GM21576 (cell line): Measurements from ENCODE around the gene INTS3.
"Not testable (repeated sequence)": the region's sequence is repeated elsewhere in the genome, so short reads cannot be mapped to it uniquely, and the experiment has no call there.

Experiments
- ATAC-seq: cut with Tn5 transposase; IDR thresholded peaks from one replicate; pipeline ENCODE4 v1.9.1; 2021; ENCODE audit warnings: mild to moderate bottlenecking, moderate library complexity; ENCODE audit not compliant: unreplicated experiment

INTS3 gene

GRCh38 chr1:153778051-153778823 lies 50.4 kb downstream of the INTS3 start:
- no peak for ATAC-seq

DNA sequence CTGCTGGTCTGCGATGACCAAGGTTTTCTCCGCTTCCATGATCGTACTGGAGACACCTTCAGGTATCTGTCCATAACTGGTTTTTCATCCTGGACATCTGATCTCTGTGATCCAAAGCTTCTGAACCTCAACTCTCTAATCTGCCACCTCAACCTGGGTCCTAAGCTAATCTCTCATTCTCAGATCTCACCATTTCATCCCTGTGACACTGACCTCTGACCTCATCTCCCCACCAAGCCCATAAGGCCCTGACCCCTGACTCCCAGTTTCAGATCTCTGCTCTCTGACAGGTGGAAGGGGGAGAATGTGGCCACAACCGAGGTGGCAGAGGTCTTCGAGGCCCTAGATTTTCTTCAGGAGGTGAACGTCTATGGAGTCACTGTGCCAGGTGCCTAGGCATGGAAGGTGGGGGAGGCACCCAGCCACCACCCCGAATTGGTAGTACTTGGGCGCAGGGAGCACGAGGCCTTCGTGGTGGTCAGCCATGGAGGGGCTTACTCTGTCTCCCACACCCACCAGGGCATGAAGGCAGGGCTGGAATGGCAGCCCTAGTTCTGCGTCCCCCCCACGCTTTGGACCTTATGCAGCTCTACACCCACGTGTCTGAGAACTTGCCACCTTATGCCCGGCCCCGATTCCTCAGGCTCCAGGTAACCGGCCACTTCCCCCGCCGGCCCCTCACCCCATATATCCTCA lies 51.1 kb downstream of the INTS3 start:
- no peak for ATAC-seq

- no peak for ATAC-seq
Observed at GRCh38 chr1:153779781-153780541, 52.1 kb downstream of the INTS3 start.

GRCh38 chr1:153780551-153780950 lies 52.7 kb downstream of the INTS3 start:
- ATAC-seq, result no peak

- ATAC-seq, result not testable (repeated sequence)
Observed at GRCh38 chr1:153782648-153783047, 54.8 kb downstream of the INTS3 start.

GRCh38 chr1:153783233-153784190 lies 55.7 kb downstream of the INTS3 start:
- ATAC-seq, result peak; percentile 81

GRCh38 chr1:153786038-153786790 lies 58.4 kb downstream of the INTS3 start:
- ATAC-seq, result no peak

- ATAC-seq, result no peak
Observed at GRCh38 chr1:153789478-153790034, 61.7 kb downstream of the INTS3 start.

GRCh38 chr1:153790313-153790965 lies 62.6 kb downstream of the INTS3 start:
- ATAC-seq, result no peak

- peak; percentile 83 for ATAC-seq
Observed at GRCh38 chr1:153790966-153791647, 63.3 kb downstream of the INTS3 start.

DNA sequence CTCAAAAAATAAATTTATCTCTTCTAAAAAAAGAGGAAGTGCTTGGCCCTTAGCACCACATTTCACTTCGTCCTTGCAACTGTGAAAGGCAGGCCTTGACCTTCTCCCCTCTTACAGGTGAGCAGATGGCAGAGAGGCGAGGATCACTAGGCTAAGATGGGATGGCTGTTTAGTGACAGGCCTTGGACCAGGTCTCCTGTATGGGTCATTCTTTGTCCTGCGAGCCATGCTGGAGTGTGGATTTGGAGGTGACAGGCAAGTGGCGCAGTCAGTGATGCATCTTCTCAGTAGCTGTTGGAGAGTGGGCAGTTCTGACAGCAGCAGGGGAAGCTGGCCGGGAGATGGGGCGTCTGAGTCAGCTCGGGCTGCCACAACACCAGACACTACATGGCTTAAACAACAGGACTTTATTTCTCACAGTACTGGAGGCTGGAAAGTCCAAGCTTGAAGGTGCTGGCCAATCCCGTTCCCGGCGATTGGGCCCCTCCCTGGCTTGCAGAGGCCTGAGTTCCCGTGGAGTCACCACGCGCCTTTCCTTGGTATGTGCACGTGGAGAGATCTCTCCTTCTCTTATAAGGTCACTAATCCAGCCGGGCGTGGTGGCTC lies 63.9 kb downstream of the INTS3 start:
- ATAC-seq, result peak; percentile 11

- ATAC-seq, result no peak
Observed at GRCh38 chr1:153792631-153793041, 64.8 kb downstream of the INTS3 start.

DNA sequence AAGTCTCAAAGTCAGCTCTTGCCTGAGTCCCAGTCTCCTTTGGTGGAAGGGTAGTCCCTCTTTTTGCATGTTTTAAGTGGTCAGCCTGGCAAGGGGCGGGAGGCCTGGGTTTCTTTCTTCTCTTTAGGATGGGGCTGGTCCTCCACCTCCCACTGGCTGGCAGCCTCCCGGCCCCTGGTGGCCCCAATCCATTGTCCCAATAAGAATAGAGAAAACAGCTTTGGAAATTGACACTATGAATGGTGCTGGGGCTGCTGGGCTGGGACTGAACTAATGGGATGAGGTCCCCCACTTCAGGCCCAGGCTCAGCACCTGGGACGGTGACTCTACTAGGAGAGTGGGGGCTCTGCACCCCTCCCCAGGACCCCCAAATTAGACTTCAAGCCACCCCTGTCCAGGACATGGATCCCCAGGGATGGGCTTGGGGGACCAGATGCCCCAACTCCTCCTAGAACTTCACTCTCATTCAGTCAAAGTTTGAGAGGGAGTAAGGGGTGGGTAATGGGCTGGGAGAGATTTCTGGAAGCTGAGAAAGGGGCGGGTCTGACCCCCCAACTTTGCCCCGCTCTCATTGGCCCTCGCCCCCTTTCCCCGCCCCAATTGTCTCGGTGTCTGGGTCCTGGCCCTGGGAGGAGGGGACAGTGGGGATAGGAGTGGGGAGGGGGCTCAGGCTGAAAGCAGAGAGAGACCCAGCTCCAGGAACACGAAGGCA lies 65.6 kb downstream of the INTS3 start:
- no peak for ATAC-seq

DNA sequence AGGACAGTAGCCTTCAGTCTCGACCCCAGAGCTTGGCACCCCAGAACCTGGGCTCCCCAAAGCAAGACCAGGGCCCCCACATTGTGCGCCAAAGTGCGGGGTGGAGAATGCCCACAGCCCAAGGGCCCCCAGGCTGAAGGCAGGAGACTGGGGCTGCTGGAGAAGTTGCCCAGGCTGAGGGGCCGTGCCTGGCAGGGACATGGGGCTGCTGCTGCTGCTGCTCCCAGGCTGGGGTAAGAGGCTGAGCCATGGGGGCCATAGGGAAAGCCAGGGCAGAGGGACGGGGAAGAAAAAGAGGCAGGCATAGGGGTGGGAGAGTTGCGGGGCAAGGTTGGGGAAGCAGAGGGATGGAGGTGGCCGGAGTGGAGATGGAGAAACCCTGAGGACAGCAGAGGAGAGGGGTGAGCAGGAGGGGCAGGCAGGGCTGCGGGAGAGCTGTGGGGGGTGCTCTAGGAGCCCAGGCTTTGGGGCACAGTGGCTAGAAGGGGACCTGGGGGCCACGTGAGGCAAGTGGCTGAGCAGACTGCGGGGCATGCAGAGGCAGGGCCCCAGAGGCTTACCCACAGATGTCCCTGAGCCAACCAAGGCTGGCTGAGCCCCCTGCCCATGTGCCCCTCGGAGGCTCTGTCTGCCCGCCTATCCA lies 66.2 kb downstream of the INTS3 start:
- ATAC-seq, result no peak

DNA sequence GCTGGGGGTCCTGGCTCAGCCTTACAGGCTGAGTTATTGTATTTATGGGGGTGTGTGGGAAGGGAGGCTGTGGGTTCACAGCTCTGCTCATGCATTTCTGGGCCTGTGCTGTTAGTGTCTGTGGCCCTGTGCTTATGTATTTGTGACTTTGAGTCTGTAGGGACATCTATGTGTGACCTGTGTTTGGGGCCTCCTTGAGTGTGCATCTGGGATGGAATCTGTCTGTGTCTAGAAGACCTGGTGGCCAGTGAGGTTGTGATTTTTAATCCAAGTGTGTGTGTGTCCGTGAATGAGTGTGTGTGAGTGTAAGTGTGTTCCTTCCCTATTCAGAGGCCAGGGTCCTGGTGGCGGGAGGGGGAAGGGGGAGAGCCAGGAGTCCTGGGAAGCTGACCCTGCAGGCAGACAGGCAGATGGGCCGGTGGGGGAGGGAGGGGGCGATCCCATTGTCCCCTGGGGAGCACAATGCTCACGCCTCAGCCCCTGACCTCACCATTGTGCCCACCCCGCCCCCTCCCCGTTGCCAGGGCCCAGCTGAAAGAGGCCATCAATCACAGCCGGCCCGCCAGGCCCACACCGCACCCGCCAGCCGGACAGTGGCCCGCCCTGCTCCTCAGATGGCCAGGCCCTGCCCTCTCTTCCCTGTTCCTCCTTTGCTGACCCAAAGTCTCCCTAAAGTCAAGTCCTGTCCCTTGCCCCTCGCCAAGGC lies 66.9 kb downstream of the INTS3 start:
- no peak for ATAC-seq

GRCh38 chr1:153795330-153795837 lies 67.5 kb downstream of the INTS3 start:
- ATAC-seq, result no peak
